ENCODE results near the gene GPR156. TPM values are rescaled to one million over a fixed set of nuclear protein-coding genes. Genes with fewer than 3 reads are reported as not detected.

GPR156 gene
- polyA plus RNA-seq, 1 donor (not counting 4 experiments of a cell fraction or from before 2014, with no cell fraction given) = 0.17 TPM

DNA sequence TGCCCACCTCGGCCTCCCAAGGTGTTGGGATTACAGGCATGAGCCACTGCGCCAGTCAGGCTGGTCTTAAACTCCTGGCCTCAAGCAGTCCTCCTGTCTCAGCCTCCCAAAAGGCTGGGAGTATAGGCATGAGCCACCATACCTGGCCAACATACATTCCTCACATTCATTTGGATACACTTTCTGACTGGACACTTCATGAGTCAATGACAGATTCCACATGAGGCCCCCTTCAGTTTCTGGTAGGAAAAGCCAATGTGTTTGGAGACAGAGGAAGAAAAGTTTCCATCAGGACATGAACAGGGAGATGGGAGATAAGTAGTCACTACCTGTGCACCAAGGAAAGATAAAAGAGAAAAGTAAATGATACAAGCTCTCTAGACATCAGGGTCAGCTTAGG lies 141.3 kb downstream of the GPR156 start:
- Histone ChIP-seq H3K4me1 (ENCODE audit: control insufficient read depth, extremely low read depth, insufficient read depth, low read length) (peaks cover 48% of the 10 kb centered on the region), H3K27ac (ENCODE audit: control insufficient read depth, insufficient read depth, low read length) (peak overlapping the region; percentile 96), H4K20me1 (ENCODE audit: control insufficient read depth, extremely low read depth, insufficient read depth, low read length) (no peaks in the 10 kb centered on the region), H3K4me3 (ENCODE audit: control insufficient read depth in 2 of 3, extremely low read depth in 1 of 3, insufficient read depth in 2 of 3, low read depth in 1 of 3, low read length in 3 of 3) (no peak overlapping the region), H3K9me1 (ENCODE audit: control insufficient read depth, extremely low read depth, insufficient read depth, low read length) (no peaks in the 10 kb centered on the region), H3K9me3 (ENCODE audit: control insufficient read depth, low read depth, low read length) (no peaks in the 10 kb centered on the region), H2AFZ (ENCODE audit: control insufficient read depth, low read length) (no peak overlapping the region), H3K27me3 (ENCODE audit: control insufficient read depth, extremely low read depth, insufficient read depth, low read length) (no peaks in the 10 kb centered on the region), H3K79me2 (ENCODE audit: control insufficient read depth, insufficient read depth, low read length) (peaks cover under 1% of the 10 kb centered on the region), H3K36me3 (ENCODE audit: control insufficient read depth in 2 of 2, extremely low read depth in 1 of 2, insufficient read depth in 2 of 2, low read length in 2 of 2) (no peaks in the 10 kb centered on the region), H3K9ac (ENCODE audit: control insufficient read depth, extremely low read depth, insufficient read depth, low read length) (no peak overlapping the region), H3K4me2 (ENCODE audit: control insufficient read depth, extremely low read depth, insufficient read depth, low read depth, low read length) (no peak overlapping the region)
- dilution Hi-C loops (cut with MboI; ENCODE audit: extremely low pct_ligation_motif_present, low sequenced_read_pairs) = no loop called here
- TF ChIP-seq EZH2 (IDR thresholded peaks at IDR 0.05; ENCODE audit: low read length) (no peak), CTCF (optimal IDR thresholded peaks at IDR 0.05 in 1 of 3, IDR thresholded peaks at IDR 0.05 in 1 of 3, conservative IDR thresholded peaks at IDR 0.05 in 1 of 3; ENCODE audit: extremely low read depth in 1 of 3, insufficient read depth in 2 of 3, low read length in 3 of 3) (no peak)
- DNase-seq (ENCODE audit: low read depth, low spot score) (no peak), FAIRE-seq (no peak)

- Histone ChIP-seq H3K9ac (ENCODE audit: control insufficient read depth, extremely low read depth, insufficient read depth, low read length) (no peak overlapping the region), H3K36me3 (ENCODE audit: control insufficient read depth in 2 of 2, extremely low read depth in 1 of 2, insufficient read depth in 2 of 2, low read length in 2 of 2) (no peaks in the 10 kb centered on the region), H3K4me1 (ENCODE audit: control insufficient read depth, extremely low read depth, insufficient read depth, low read length) (peaks cover 34% of the 10 kb centered on the region), H3K9me3 (ENCODE audit: control insufficient read depth, low read depth, low read length) (no peaks in the 10 kb centered on the region), H4K20me1 (ENCODE audit: control insufficient read depth, extremely low read depth, insufficient read depth, low read length) (no peaks in the 10 kb centered on the region), H3K27me3 (ENCODE audit: control insufficient read depth, extremely low read depth, insufficient read depth, low read length) (no peaks in the 10 kb centered on the region), H3K9me1 (ENCODE audit: control insufficient read depth, extremely low read depth, insufficient read depth, low read length) (no peaks in the 10 kb centered on the region), H3K4me3 (ENCODE audit: control insufficient read depth in 2 of 3, extremely low read depth in 1 of 3, insufficient read depth in 2 of 3, low read depth in 1 of 3, low read length in 3 of 3) (no peak overlapping the region), H3K79me2 (ENCODE audit: control insufficient read depth, insufficient read depth, low read length) (no peaks in the 10 kb centered on the region), H3K27ac (ENCODE audit: control insufficient read depth, insufficient read depth, low read length) (no peak overlapping the region), H2AFZ (ENCODE audit: control insufficient read depth, low read length) (no peak overlapping the region), H3K4me2 (ENCODE audit: control insufficient read depth, extremely low read depth, insufficient read depth, low read depth, low read length) (no peak overlapping the region)
- no peak for DNase-seq (ENCODE audit: low read depth, low spot score)
- TF ChIP-seq EZH2 (IDR thresholded peaks at IDR 0.05; ENCODE audit: low read length) (no peak), CTCF (optimal IDR thresholded peaks at IDR 0.05 in 1 of 3, IDR thresholded peaks at IDR 0.05 in 1 of 3, conservative IDR thresholded peaks at IDR 0.05 in 1 of 3; ENCODE audit: extremely low read depth in 1 of 3, insufficient read depth in 2 of 3, low read length in 3 of 3) (no peak)
- FAIRE-seq = no peak
- dilution Hi-C loops (cut with MboI; ENCODE audit: extremely low pct_ligation_motif_present, low sequenced_read_pairs) = no loop called here
Measured at GRCh38 chr3:120142236-120142635, 142.8 kb downstream of the GPR156 start.

All from keratinocyte (primary cell).